Mesenchymal stem cell (in vitro differentiated cells and primary cell): ENCODE data around the gene UGGT2.
A peak's percentile ranks its signal among the peaks of the same experiment; 100 is the strongest.
"Not testable (repeated sequence)": the region's sequence is repeated elsewhere in the genome, so short reads cannot be mapped to it uniquely, and the experiment has no call there.

Source experiments
- DNase-seq: peaks from one replicate; pipeline ENCODE4 v3.0.0-alpha.2; 2013
- H2AFZ ChIP-seq: one replicate; pipeline ENCODE4 v1.6.1; 2013; ENCODE audit warnings: low read depth, mild to moderate bottlenecking, control low read depth, inconsistent platforms, low read length, moderate library complexity
- H2AK5ac ChIP-seq: 2 replicates; pipeline ENCODE4 v1.6.1; 2013; ENCODE audit warnings: low read length, moderate library complexity, mild to moderate bottlenecking, inconsistent platforms; ENCODE audit not compliant: severe bottlenecking
- H2BK120ac ChIP-seq: one replicate; pipeline ENCODE4 v1.6.1; 2013; ENCODE audit warnings: low read depth, mild to moderate bottlenecking, inconsistent platforms, low read length, moderate library complexity
- H2BK12ac ChIP-seq, 2 experiments: one replicate each; pipeline ENCODE4 v1.6.1; 2013; ENCODE audit warnings: inconsistent platforms in 2 of 2, low read length in 2 of 2, mild to moderate bottlenecking in 2 of 2, moderate library complexity in 2 of 2, control low read depth in 1 of 2
- H2BK15ac ChIP-seq: one replicate; pipeline ENCODE4 v1.6.1; 2013; ENCODE audit warnings: mild to moderate bottlenecking, low read depth, inconsistent platforms; ENCODE audit not compliant: poor library complexity, severe bottlenecking
- H2BK5ac ChIP-seq: 2 replicates; pipeline ENCODE4 v1.6.1; 2013; ENCODE audit warnings: low read depth, mild to moderate bottlenecking, low read length, control low read depth, inconsistent platforms; ENCODE audit not compliant: poor library complexity, severe bottlenecking
- H3K14ac ChIP-seq, 2 experiments: one replicate each; pipeline ENCODE4 v1.6.1; 2013; ENCODE audit warnings: inconsistent platforms in 2 of 2, low read length in 2 of 2, control low read depth in 1 of 2, mild to moderate bottlenecking in 1 of 2, moderate library complexity in 1 of 2
- H3K18ac ChIP-seq, 2 experiments: one replicate each; pipeline ENCODE4 v1.6.1; 2013; ENCODE audit warnings: inconsistent platforms in 2 of 2, low read length in 2 of 2, control low read depth in 1 of 2, low read depth in 1 of 2, mild to moderate bottlenecking in 1 of 2
- H3K23ac ChIP-seq, 2 experiments: one replicate each; pipeline ENCODE4 v1.6.1; 2013; ENCODE audit warnings: inconsistent platforms in 2 of 2, low read length in 2 of 2, mild to moderate bottlenecking in 2 of 2, moderate library complexity in 2 of 2, control low read depth in 1 of 2
- H3K27ac ChIP-seq: 2 replicates; pipeline ENCODE4 v1.5.1; 2013; ENCODE audit warnings: mild to moderate bottlenecking, moderate library complexity, low read length, control low read depth, inconsistent platforms; ENCODE audit not compliant: poor library complexity, severe bottlenecking
- H3K27me3 ChIP-seq, 2 experiments: 2 replicates each; pipeline versions ENCODE4 v1.6.1 to v1.7.0; 2013; ENCODE audit warnings: low read length in 2 of 2, mild to moderate bottlenecking in 2 of 2, moderate library complexity in 2 of 2, control low read depth in 1 of 2, inconsistent platforms in 1 of 2; ENCODE audit not compliant: control insufficient read depth in 1 of 2, insufficient read depth in 1 of 2
- H3K36me3 ChIP-seq, 2 experiments: 2 replicates each; pipeline versions ENCODE4 v1.6.1 to v1.7.0; 2013; ENCODE audit warnings: low read length in 2 of 2, control low read depth in 1 of 2, inconsistent platforms in 1 of 2, low read depth in 1 of 2, mild to moderate bottlenecking in 1 of 2; ENCODE audit not compliant: insufficient read depth in 2 of 2, control insufficient read depth in 1 of 2
- H3K4ac ChIP-seq, 2 experiments: one replicate each; pipeline ENCODE4 v1.6.1; 2013; ENCODE audit warnings: inconsistent platforms in 2 of 2, low read length in 2 of 2, mild to moderate bottlenecking in 2 of 2, moderate library complexity in 2 of 2, control low read depth in 1 of 2, low read depth in 1 of 2
- H3K4me1 ChIP-seq: 2 replicates; pipeline ENCODE4 v1.6.1; 2013; ENCODE audit warnings: low read depth, low read length, control low read depth; ENCODE audit not compliant: control insufficient read depth, insufficient read depth
- H3K4me2 ChIP-seq: 2 replicates; pipeline ENCODE4 v1.6.1; 2013; ENCODE audit warnings: low read length, mild to moderate bottlenecking, inconsistent platforms; ENCODE audit not compliant: poor library complexity, severe bottlenecking
- H3K4me3 ChIP-seq, 2 experiments: 2 replicates each; pipeline versions ENCODE4 v1.5.1 to v1.7.0; 2013; ENCODE audit warnings: low read length in 2 of 2, mild to moderate bottlenecking in 2 of 2, control low read depth in 1 of 2, low read depth in 1 of 2; ENCODE audit not compliant: insufficient read depth in 1 of 2
- H3K79me1 ChIP-seq: replicated peaks from 2 replicates; pipeline ENCODE4 v1.6.1; 2013; ENCODE audit warnings: mild to moderate bottlenecking, control low read depth, low read length, inconsistent platforms; ENCODE audit not compliant: poor library complexity, severe bottlenecking
- H3K9ac ChIP-seq: 2 replicates; pipeline ENCODE4 v1.7.0; 2013; ENCODE audit warnings: mild to moderate bottlenecking, low read length, moderate library complexity
- H3K9me3 ChIP-seq: 2 replicates; pipeline ENCODE4 v1.7.0; 2013; ENCODE audit warnings: mild to moderate bottlenecking, low read length; ENCODE audit not compliant: control insufficient read depth
- H4K8ac ChIP-seq: one replicate; pipeline ENCODE4 v1.6.1; 2013; ENCODE audit warnings: inconsistent platforms, mild to moderate bottlenecking, low read length, moderate library complexity
- H4K91ac ChIP-seq: one replicate; pipeline ENCODE4 v1.6.1; 2013; ENCODE audit warnings: mild to moderate bottlenecking, low read length, inconsistent platforms
- WGBS: methylation state at CpG from one replicate; pipeline ENCODE4 v1.1.7; 2013; ENCODE audit warnings: mixed read lengths; 5-methylcytosine and 5-hydroxymethylcytosine counted together

UGGT2 gene

GRCh38 chr13:95784161-95784899 lies 268.9 kb downstream of the UGGT2 start:
- Histone ChIP-seq H4K91ac (no peak overlapping the region), H4K8ac (no peak overlapping the region), H3K9ac (peak overlapping the region; percentile 48), H2AFZ (peak overlapping the region; percentile 42), H3K27ac (peak overlapping the region; percentile 54), H3K4me3 (no peak overlapping the region), H3K36me3 (peaks cover 6 to 37% of the 10 kb centered on the region in 2 experiments), H2BK5ac (no peak overlapping the region), H3K27me3 (no peaks in the 10 kb centered on the region), H3K18ac (no peak overlapping the region), H3K9me3 (no peaks in the 10 kb centered on the region), H2BK15ac (no peak overlapping the region), H2BK120ac (no peak overlapping the region), H2AK5ac (no peak overlapping the region), H3K14ac (no peak overlapping the region), H3K4me1 (peaks cover 6% of the 10 kb centered on the region), H3K23ac (no peak overlapping the region), H2BK12ac (no peak overlapping the region), H3K4ac (no peak overlapping the region), H3K4me2 (no peak overlapping the region), H3K79me1 (peaks cover 21% of the 10 kb centered on the region)
- WGBS = 29% methylated on average over 5 of the region's 6 CpGs
- peak; percentile 94 for DNase-seq

- no peak overlapping the region for H2AK5ac ChIP-seq
These were observed 269.5 kb downstream of the UGGT2 start for GRCh38 chr13:95783747-95784146.

GRCh38 chr13:95781940-95782339 lies 271.3 kb downstream of the UGGT2 start:
- H2AK5ac ChIP-seq, H4K91ac ChIP-seq, H2AFZ ChIP-seq, H2BK15ac ChIP-seq, H3K9me3 ChIP-seq, H3K27me3 ChIP-seq, H2BK12ac ChIP-seq, H2BK5ac ChIP-seq, DNase-seq, H3K4me1 ChIP-seq, H3K14ac ChIP-seq, H3K9ac ChIP-seq, H3K27ac ChIP-seq, H3K4me2 ChIP-seq, H4K8ac ChIP-seq, H3K4me3 ChIP-seq, H3K4ac ChIP-seq, H2BK120ac ChIP-seq, H3K18ac ChIP-seq, H3K23ac ChIP-seq: not testable (repeated sequence)
- Histone ChIP-seq H3K79me1 (peaks cover 22% of the 10 kb centered on the region), H3K36me3 (peaks cover 6 to 31% of the 10 kb centered on the region in 2 experiments)
- 86% methylated on average over 1 of the region's 1 CpG for WGBS

More at GRCh38 chr13:95783747-95784146, 269.5 kb downstream of the UGGT2 start:
- Histone ChIP-seq H3K27ac (peak overlapping the region; percentile 54), H2BK15ac (peak overlapping the region; percentile 71), H2BK12ac (no peak overlapping the region), H3K9me3 (no peaks in the 10 kb centered on the region), H3K4me1 (peaks cover 6% of the 10 kb centered on the region), H3K18ac (peak overlapping the region; percentile 4 to 45), H3K23ac (no peak overlapping the region), H3K36me3 (peaks cover 6 to 35% of the 10 kb centered on the region in 2 experiments), H2AFZ (no peak overlapping the region), H3K9ac (peak overlapping the region; percentile 48), H3K4ac (no peak overlapping the region), H3K27me3 (no peaks in the 10 kb centered on the region), H3K4me3 (no peak overlapping the region), H2BK120ac (peak overlapping the region; percentile 61), H3K79me1 (peaks cover 21% of the 10 kb centered on the region), H4K8ac (peak overlapping the region; percentile 53), H3K14ac (no peak overlapping the region), H3K4me2 (no peak overlapping the region), H4K91ac (no peak overlapping the region), H2BK5ac (no peak overlapping the region)
- WGBS = 64% methylated on average over 4 of the region's 5 CpGs
- DNase-seq = peak; percentile 17

GRCh38 chr13:95781016-95781415 lies 272.2 kb downstream of the UGGT2 start:
- no peak overlapping the region for H2BK120ac ChIP-seq
- no peak overlapping the region for H4K91ac ChIP-seq
- H3K4ac ChIP-seq = no peak overlapping the region
- H3K36me3 ChIP-seq = peaks cover 6 to 30% of the 10 kb centered on the region in 2 experiments
- H3K27ac ChIP-seq = no peak overlapping the region
- no peak overlapping the region for H2BK15ac ChIP-seq
- no peaks in the 10 kb centered on the region for H3K9me3 ChIP-seq
- H3K14ac ChIP-seq = no peak overlapping the region
- H2AK5ac ChIP-seq = no peak overlapping the region
- H3K18ac ChIP-seq = peak overlapping the region in 1 of 2 experiments; percentile 12
- H3K27me3 ChIP-seq = no peaks in the 10 kb centered on the region
- H2AFZ ChIP-seq = no peak overlapping the region
- 98% methylated on average over 6 of the region's 6 CpGs for WGBS
- H3K79me1 ChIP-seq = peaks cover 25% of the 10 kb centered on the region
- no peak overlapping the region for H3K4me3 ChIP-seq
- no peak overlapping the region for H3K9ac ChIP-seq
- no peak overlapping the region for H3K23ac ChIP-seq
- peak overlapping the region; percentile 54 for H4K8ac ChIP-seq
- H3K4me2 ChIP-seq = no peak overlapping the region
- no peak for DNase-seq
- no peak overlapping the region for H2BK12ac ChIP-seq
- no peak overlapping the region for H2BK5ac ChIP-seq
- peaks cover 6% of the 10 kb centered on the region for H3K4me1 ChIP-seq
